DOHH2 (cell line): ENCODE data around the gene CBFA2T3.

Source experiments
- CTCF ChIP-seq: fragments of 200-600 bp; sonication (generic); IDR thresholded peaks from one replicate; pipeline ENCODE4 v1.5.1; 2014; ENCODE audit warnings: antibody characterized with exemption, mild to moderate bottlenecking, low read depth, low read length; ENCODE audit not compliant: poor library complexity, severe bottlenecking
- EZH2phosphoT487 ChIP-seq: fragments of 200-600 bp; sonication (generic); IDR thresholded peaks from 2 replicates; pipeline ENCODE4 v1.6.1; 2017; ENCODE audit warnings: borderline replicate concordance, mild to moderate bottlenecking, antibody characterized with exemption, low read length, moderate library complexity, mixed read lengths

DNA sequence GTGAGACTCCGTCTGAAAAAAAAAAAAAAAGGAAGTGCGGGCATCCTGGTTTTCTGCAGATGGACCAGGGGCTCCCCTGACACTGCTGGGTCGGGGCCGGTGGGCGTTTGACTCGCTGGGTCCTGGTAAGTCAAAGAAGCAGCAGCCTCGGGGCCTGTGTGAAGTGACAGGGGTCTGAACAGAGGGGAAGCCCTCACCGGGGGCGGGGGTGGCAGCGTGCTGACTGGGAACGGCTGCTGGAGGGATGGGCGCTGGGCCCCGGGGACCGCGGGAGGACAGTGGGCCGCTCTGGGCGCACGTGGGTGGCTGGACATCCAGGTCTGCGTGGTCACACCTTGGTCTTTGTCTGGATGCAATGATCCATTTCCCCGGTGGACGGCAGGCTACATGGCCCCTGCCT, 128.4 kb downstream of the CBFA2T3 start:
- TF ChIP-seq CTCF (no peak), EZH2phosphoT487 (no peak)
